HEK293 (cell line): ENCODE data around the gene KIR3DL3.
"Not testable (repeated sequence)": the region's sequence is repeated elsewhere in the genome, so short reads cannot be mapped to it uniquely, and the experiment has no call there.

Source experiments
- CTCF ChIA-PET: fragments of 350-600 bp; formaldehyde crosslinking; extraction: SDS; loops from one replicate; lab custom pipeline; 2021; ENCODE audit warnings: antibody characterized with exemption; lab: Yijun Ruan, JAX
- POLR2A ChIA-PET: fragments of 300-600 bp; formaldehyde crosslinking; extraction: SDS; loops from one replicate; lab custom pipeline; 2020; ENCODE audit warnings: antibody characterized with exemption, inconsistent platforms; lab: Yijun Ruan, JAX
- H3K27ac ChIP-seq: fragments of 200-500 bp; sonication (Bioruptor generic); 2 replicates; pipeline ENCODE4 v1.5.1; 2014; ENCODE audit warnings: low read depth, low read length, control low read depth, inconsistent platforms; ENCODE audit errors: extremely low read depth
- H3K36me3 ChIP-seq, 2 experiments: fragments of 200-500 bp in 1 of 2; sonication (Bioruptor generic) in 1 of 2; 1 replicate in 1 of 2; 2 replicates in 1 of 2; pipeline ENCODE4 v1.5.1; 2014 to 2017; ENCODE audit warnings: inconsistent platforms in 2 of 2, low read length in 2 of 2; ENCODE audit not compliant: control insufficient read depth in 2 of 2, insufficient read depth in 1 of 2
- H3K4me1 ChIP-seq: fragments of 200-500 bp; sonication (Bioruptor generic); 2 replicates; pipeline ENCODE4 v1.5.1; 2014; ENCODE audit warnings: mild to moderate bottlenecking, low read length, inconsistent platforms; ENCODE audit not compliant: control insufficient read depth, insufficient read depth
- H3K4me3 ChIP-seq: 2 replicates; pipeline ENCODE4 v1.5.1; 2011; ENCODE audit warnings: low read depth, mild to moderate bottlenecking, control low read depth, low read length, moderate library complexity
- H3K9me3 ChIP-seq: fragments of 200-500 bp; sonication (Bioruptor generic); 2 replicates; pipeline ENCODE4 v1.5.1; 2014; ENCODE audit warnings: low read depth, low read length, inconsistent platforms; ENCODE audit not compliant: control insufficient read depth, insufficient read depth
- EGR2 ChIP-seq: fragments of 450-650 bp; formaldehyde crosslinking; IDR thresholded peaks from 2 replicates; pipeline ENCODE4 v1.5.1; 2016; ENCODE audit warnings: low read depth, missing biosample characterization, missing genetic modification characterization
- HOXA7 ChIP-seq: sonication (generic); formaldehyde crosslinking; IDR thresholded peaks from 2 replicates; pipeline ENCODE4 v1.8.1; 2022; ENCODE audit warnings: missing genetic modification reagents, borderline replicate concordance
- KLF1 ChIP-seq: fragments of 450-650 bp; formaldehyde crosslinking; IDR thresholded peaks from 2 replicates; pipeline ENCODE4 v1.5.1; 2016; ENCODE audit warnings: missing biosample characterization, missing genetic modification characterization
- PRDM1 ChIP-seq: fragments of 450-650 bp; formaldehyde crosslinking; IDR thresholded peaks from 2 replicates; pipeline ENCODE4; 2016; ENCODE audit warnings: missing biosample characterization, missing genetic modification characterization
- RBAK ChIP-seq: fragments of 450-650 bp; formaldehyde crosslinking; IDR thresholded peaks from 2 replicates; pipeline ENCODE4 v1.5.1; 2016; ENCODE audit warnings: missing biosample characterization, missing genetic modification characterization
- SCRT1 ChIP-seq: fragments of 450-650 bp; formaldehyde crosslinking; IDR thresholded peaks from 2 replicates; pipeline ENCODE4 v1.5.1; 2016; ENCODE audit warnings: missing biosample characterization, missing genetic modification characterization, borderline replicate concordance
- SCRT2 ChIP-seq: fragments of 450-650 bp; formaldehyde crosslinking; IDR thresholded peaks from 2 replicates; pipeline ENCODE4 v1.5.1; 2016; ENCODE audit warnings: missing biosample characterization, missing genetic modification characterization
- ZFP41 ChIP-seq: fragments of 450-650 bp; formaldehyde crosslinking; IDR thresholded peaks from 2 replicates; pipeline ENCODE4 v1.5.1; 2016; ENCODE audit warnings: missing biosample characterization, missing genetic modification characterization, borderline replicate concordance
- ZNF121 ChIP-seq: fragments of 450-650 bp; formaldehyde crosslinking; IDR thresholded peaks from 2 replicates; pipeline ENCODE4 v1.5.1; 2016; ENCODE audit warnings: missing biosample characterization, missing genetic modification characterization
- ZNF146 ChIP-seq: fragments of 450-650 bp; formaldehyde crosslinking; IDR thresholded peaks from 2 replicates; pipeline ENCODE4 v1.5.1; 2016; ENCODE audit warnings: missing biosample characterization, missing genetic modification characterization
- ZNF155 ChIP-seq: fragments of 450-650 bp; formaldehyde crosslinking; IDR thresholded peaks from 2 replicates; pipeline ENCODE4 v1.5.1; 2016; ENCODE audit warnings: missing biosample characterization, missing genetic modification characterization
- ZNF16 ChIP-seq: fragments of 450-650 bp; formaldehyde crosslinking; IDR thresholded peaks from 2 replicates; pipeline ENCODE4 v1.5.1; 2016; ENCODE audit warnings: low read depth, missing biosample characterization, missing genetic modification characterization
- ZNF2 ChIP-seq: fragments of 450-650 bp; formaldehyde crosslinking; IDR thresholded peaks from 2 replicates; pipeline ENCODE4 v1.5.1; 2016; ENCODE audit warnings: missing biosample characterization, missing genetic modification characterization
- ZNF311 ChIP-seq: fragments of 450-650 bp; formaldehyde crosslinking; IDR thresholded peaks from 2 replicates; pipeline ENCODE4 v1.5.1; 2017; ENCODE audit warnings: missing biosample characterization, missing genetic modification characterization, borderline replicate concordance
- ZNF350 ChIP-seq: fragments of 450-650 bp; formaldehyde crosslinking; IDR thresholded peaks from 2 replicates; pipeline ENCODE4 v1.5.0; 2017; ENCODE audit warnings: missing biosample characterization, mild to moderate bottlenecking, missing genetic modification characterization
- ZNF473 ChIP-seq: fragments of 450-650 bp; formaldehyde crosslinking; IDR thresholded peaks from 2 replicates; pipeline ENCODE4 v1.5.1; 2017; ENCODE audit warnings: missing biosample characterization, missing genetic modification characterization
- ZNF48 ChIP-seq: fragments of 450-650 bp; formaldehyde crosslinking; IDR thresholded peaks from 2 replicates; pipeline ENCODE4 v1.5.1; 2016; ENCODE audit warnings: missing biosample characterization, missing genetic modification characterization
- ZNF549 ChIP-seq: fragments of 450-650 bp; IDR thresholded peaks from 2 replicates; pipeline ENCODE4 v1.5.1; 2018; ENCODE audit warnings: missing biosample characterization, missing genetic modification characterization, mild to moderate bottlenecking, inconsistent platforms, moderate library complexity
- ZNF623 ChIP-seq: fragments of 450-650 bp; formaldehyde crosslinking; IDR thresholded peaks from 2 replicates; pipeline ENCODE4 v1.5.1; 2016; ENCODE audit warnings: missing biosample characterization, missing genetic modification characterization
- ZNF654 ChIP-seq: fragments of 450-650 bp; formaldehyde crosslinking; IDR thresholded peaks from 2 replicates; pipeline ENCODE4 v1.5.1; 2016; ENCODE audit warnings: low read depth, missing biosample characterization, missing genetic modification characterization
- TF ChIP-seq, protein P1 (sequence below): fragments of 450-650 bp; formaldehyde crosslinking; IDR thresholded peaks from 2 replicates; pipeline ENCODE4 v1.5.1; 2016; ENCODE audit warnings: missing biosample characterization, missing genetic modification characterization
- TF ChIP-seq, protein P2 (sequence below): fragments of 450-650 bp; formaldehyde crosslinking; IDR thresholded peaks from 2 replicates; pipeline ENCODE4 v1.5.1; 2016; ENCODE audit warnings: missing biosample characterization, missing genetic modification characterization
- TF ChIP-seq, protein P3 (sequence below): fragments of 450-650 bp; formaldehyde crosslinking; IDR thresholded peaks from 2 replicates; pipeline ENCODE4 v1.5.1; 2016; ENCODE audit warnings: missing biosample characterization, missing genetic modification characterization
- TF ChIP-seq, protein P4 (sequence below): fragments of 450-650 bp; formaldehyde crosslinking; conservative IDR thresholded peaks from 2 replicates; pipeline ENCODE4 v1.5.1; 2016; ENCODE audit warnings: low read depth, missing biosample characterization, missing genetic modification characterization

Gene KIR3DL3

DNA sequence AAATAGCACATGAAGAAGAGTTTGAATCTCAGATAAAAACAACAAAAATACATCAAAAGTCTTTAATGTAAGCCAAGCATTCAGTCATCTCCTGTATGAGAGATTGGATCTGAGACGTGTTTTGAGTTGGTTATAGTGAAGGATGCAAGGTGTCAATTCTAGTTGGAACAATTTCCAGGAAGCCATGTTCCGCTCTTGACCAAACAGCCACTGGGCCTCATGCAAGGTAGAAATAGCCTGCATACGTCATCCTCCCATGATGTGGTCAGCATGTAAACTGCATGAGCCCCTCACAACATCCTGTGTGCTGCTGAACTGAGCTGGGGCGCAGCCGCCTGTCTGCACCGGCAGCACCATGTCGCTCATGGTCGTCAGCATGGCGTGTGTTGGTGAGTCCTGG is at the start of gene KIR3DL3:
KIR3DL3 (plus strand) TSS at position 301 of the 400 bp plus-strand sequence; CDS start at position 356, 55 bp downstream.
- H3K4me1 ChIP-seq = no peaks in the 10 kb centered on the region
- no peak within 1 kb of the TSS for H3K4me3 ChIP-seq
- POLR2A ChIA-PET = no interaction called here
- H3K36me3 ChIP-seq = no peaks in the 10 kb centered on the region
- no peak within 1 kb of the TSS for H3K27ac ChIP-seq
- CTCF ChIA-PET = no interaction called here
- H3K9me3 ChIP-seq = no peaks in the 10 kb centered on the region
- TF ChIP-seq ZNF146 (tag by site-specific recombination) = no peak
- no peak for TF ChIP-seq ZNF16
- TF ChIP-seq ZNF155 = no peak
- no peak for TF ChIP-seq EGR2
- no peak for TF ChIP-seq RBAK

DNA sequence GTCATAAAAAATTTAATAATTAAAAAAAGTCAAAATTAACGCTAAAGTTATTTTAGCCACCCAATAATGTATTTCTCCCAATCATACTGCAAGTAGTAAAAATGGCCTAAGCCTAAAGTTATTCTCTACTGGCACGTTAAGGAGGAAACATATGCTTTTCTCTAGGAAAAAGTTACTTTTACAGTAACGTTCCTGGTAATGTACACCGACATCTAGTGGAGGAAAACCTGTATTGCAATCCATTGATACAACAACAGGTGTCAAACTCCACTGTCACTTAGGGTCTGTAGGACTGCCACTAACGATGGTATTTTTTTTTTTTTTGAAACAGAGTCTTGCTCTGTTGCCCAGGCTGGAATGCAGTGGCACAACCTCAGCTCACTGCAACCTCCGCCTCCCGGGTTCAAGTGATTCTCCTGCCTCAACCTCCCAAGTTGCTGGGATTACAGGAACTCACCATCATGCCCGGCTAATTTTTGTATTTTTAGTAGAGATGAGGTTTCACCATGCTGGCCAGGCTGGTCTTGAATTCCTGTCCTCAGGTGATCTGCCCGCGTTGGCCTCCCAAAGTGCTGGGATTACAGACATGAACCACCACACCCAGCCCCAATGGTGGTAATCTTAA is 47.9 kb upstream of the KIR3DL3 start:
- H3K4me1 ChIP-seq, H3K9me3 ChIP-seq, H3K36me3 ChIP-seq, POLR2A ChIA-PET, H3K27ac ChIP-seq, H3K4me3 ChIP-seq: not testable (repeated sequence)
- TF ChIP-seq ZNF654 (tag by site-specific recombination) (peak; percentile 56), SCRT1 (peak; percentile 86), PRDM1 (tag by site-specific recombination) (peak; percentile 57; the same call in 1 of the 2 replicates), SCRT2 (tag by site-specific recombination) (peak; percentile 97), ZNF2 (tag by site-specific recombination) (0 out of 2 replicates have a peak, but pooled peaks have one; percentile 35)
- TF ChIP-seq, protein P1, sequence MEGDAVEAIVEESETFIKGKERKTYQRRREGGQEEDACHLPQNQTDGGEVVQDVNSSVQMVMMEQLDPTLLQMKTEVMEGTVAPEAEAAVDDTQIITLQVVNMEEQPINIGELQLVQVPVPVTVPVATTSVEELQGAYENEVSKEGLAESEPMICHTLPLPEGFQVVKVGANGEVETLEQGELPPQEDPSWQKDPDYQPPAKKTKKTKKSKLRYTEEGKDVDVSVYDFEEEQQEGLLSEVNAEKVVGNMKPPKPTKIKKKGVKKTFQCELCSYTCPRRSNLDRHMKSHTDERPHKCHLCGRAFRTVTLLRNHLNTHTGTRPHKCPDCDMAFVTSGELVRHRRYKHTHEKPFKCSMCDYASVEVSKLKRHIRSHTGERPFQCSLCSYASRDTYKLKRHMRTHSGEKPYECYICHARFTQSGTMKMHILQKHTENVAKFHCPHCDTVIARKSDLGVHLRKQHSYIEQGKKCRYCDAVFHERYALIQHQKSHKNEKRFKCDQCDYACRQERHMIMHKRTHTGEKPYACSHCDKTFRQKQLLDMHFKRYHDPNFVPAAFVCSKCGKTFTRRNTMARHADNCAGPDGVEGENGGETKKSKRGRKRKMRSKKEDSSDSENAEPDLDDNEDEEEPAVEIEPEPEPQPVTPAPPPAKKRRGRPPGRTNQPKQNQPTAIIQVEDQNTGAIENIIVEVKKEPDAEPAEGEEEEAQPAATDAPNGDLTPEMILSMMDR (tag by site-specific recombination) = 0 out of 2 replicates have a peak, but pooled peaks have one; percentile 29
- CTCF ChIA-PET = interaction anchor here (0.6 to 7.0 kb wide), 10 partner anchors 12 to 1495 kb away, joined by 3 to 65 read pairs (median 4); partner anchors contain the start of gene FCAR

DNA sequence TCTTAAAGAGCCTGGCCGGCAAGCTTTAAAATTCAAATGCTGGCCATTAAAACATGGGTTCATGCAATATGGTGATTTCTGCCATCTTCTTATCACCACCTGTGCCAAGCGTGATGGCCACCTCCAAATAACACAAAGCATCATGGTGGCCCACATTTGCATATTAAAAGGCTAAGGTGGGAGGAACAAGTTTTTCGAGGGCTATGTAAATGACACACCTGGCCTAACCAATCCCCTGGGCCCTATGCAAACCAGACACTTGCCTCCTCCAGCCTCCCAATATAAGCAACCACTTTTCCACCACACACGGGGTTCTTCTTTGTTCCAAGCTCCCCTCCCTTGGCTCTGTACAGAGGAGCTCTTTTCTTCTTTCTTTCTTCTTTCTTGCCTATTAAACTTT is 47.0 kb upstream of the KIR3DL3 start:
- no peak overlapping the region for H3K27ac ChIP-seq
- CTCF ChIA-PET = interaction anchor here (0.6 to 7.0 kb wide), 8 partner anchors 8 to 403 kb away, joined by 3 to 65 read pairs (median 4); no protein-coding TSS in a partner anchor
- no peaks in the 10 kb centered on the region for H3K36me3 ChIP-seq
- H3K4me1 ChIP-seq = no peaks in the 10 kb centered on the region
- no peak overlapping the region for H3K4me3 ChIP-seq
- POLR2A ChIA-PET = no interaction called here
- no peaks in the 10 kb centered on the region for H3K9me3 ChIP-seq
- TF ChIP-seq ZNF121 (no peak), ZNF48 (tag by site-specific recombination) (no peak), ZNF350 (tag by site-specific recombination) (no peak), ZNF311 (tag by site-specific recombination) (no peak), ZNF473 (tag by site-specific recombination) (no peak), ZNF623 (no peak), ZNF549 (tag by site-specific recombination) (no peak), KLF1 (tag by site-specific recombination) (no peak), HOXA7 (CRISPR knock-in tag) (no peak), ZFP41 (no peak), SCRT2 (tag by site-specific recombination) (no peak)
- TF ChIP-seq, protein P2, sequence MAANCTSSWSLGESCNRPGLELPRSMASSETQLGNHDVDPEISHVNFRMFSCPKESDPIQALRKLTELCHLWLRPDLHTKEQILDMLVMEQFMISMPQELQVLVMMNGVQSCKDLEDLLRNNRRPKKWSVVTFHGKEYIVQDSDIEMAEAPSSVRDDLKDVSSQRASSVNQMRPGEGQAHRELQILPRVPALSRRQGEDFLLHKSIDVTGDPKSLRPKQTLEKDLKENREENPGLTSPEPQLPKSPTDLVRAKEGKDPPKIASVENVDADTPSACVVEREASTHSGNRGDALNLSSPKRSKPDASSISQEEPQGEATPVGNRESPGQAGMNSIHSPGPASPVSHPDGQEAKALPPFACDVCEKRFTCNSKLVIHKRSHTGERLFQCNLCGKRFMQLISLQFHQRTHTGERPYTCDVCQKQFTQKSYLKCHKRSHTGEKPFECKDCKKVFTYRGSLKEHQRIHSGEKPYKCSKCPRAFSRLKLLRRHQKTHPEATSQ (tag by site-specific recombination) = no peak
- TF ChIP-seq, protein P3, sequence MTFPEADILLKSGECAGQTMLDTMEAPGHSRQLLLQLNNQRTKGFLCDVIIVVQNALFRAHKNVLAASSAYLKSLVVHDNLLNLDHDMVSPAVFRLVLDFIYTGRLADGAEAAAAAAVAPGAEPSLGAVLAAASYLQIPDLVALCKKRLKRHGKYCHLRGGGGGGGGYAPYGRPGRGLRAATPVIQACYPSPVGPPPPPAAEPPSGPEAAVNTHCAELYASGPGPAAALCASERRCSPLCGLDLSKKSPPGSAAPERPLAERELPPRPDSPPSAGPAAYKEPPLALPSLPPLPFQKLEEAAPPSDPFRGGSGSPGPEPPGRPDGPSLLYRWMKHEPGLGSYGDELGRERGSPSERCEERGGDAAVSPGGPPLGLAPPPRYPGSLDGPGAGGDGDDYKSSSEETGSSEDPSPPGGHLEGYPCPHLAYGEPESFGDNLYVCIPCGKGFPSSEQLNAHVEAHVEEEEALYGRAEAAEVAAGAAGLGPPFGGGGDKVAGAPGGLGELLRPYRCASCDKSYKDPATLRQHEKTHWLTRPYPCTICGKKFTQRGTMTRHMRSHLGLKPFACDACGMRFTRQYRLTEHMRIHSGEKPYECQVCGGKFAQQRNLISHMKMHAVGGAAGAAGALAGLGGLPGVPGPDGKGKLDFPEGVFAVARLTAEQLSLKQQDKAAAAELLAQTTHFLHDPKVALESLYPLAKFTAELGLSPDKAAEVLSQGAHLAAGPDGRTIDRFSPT (tag by site-specific recombination) = no peak
- TF ChIP-seq, protein P4, sequence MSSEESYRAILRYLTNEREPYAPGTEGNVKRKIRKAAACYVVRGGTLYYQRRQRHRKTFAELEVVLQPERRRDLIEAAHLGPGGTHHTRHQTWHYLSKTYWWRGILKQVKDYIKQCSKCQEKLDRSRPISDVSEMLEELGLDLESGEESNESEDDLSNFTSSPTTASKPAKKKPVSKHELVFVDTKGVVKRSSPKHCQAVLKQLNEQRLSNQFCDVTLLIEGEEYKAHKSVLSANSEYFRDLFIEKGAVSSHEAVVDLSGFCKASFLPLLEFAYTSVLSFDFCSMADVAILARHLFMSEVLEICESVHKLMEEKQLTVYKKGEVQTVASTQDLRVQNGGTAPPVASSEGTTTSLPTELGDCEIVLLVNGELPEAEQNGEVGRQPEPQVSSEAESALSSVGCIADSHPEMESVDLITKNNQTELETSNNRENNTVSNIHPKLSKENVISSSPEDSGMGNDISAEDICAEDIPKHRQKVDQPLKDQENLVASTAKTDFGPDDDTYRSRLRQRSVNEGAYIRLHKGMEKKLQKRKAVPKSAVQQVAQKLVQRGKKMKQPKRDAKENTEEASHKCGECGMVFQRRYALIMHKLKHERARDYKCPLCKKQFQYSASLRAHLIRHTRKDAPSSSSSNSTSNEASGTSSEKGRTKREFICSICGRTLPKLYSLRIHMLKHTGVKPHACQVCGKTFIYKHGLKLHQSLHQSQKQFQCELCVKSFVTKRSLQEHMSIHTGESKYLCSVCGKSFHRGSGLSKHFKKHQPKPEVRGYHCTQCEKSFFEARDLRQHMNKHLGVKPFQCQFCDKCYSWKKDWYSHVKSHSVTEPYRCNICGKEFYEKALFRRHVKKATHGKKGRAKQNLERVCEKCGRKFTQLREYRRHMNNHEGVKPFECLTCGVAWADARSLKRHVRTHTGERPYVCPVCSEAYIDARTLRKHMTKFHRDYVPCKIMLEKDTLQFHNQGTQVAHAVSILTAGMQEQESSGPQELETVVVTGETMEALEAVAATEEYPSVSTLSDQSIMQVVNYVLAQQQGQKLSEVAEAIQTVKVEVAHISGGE (tag by site-specific recombination) = no peak
